ENCODE measurements around the gene SH3BGRL. TPM values are rescaled to one million over a fixed set of nuclear protein-coding genes. Genes with fewer than 3 reads are reported as not detected.

SH3BGRL gene
- total RNA-seq, 1 experiment from 2014 or later, result 105 TPM

DNA sequence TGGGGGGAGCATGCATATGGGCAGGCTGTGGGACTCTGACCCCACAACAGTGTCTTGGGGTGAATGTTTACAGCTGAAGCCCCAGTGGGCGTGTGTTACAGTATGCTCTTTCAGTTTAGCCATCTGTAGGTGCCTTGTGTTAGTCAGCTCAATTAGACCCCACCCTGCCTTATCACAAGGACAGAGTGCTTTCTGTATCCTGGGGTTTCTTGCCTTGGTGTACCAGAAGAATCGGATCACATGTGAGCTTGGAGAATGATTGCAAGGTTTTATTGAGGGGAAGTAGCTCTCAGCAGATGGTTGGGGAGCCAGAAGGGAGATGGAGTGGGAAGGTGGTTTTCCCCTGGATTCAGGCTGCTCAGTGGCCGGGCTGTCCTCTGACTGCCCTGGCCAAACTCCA is 27.3 kb downstream of the SH3BGRL start:
- BruUV-seq (replicated peaks), result no TSS peak
- Mint-ChIP-seq H3K27me3 (ENCODE audit: unreplicated experiment) (no peaks in the 10 kb centered on the region), H3K4me1 (ENCODE audit: low read depth, unreplicated experiment) (peaks cover 6% of the 10 kb centered on the region), H3K9me3 (ENCODE audit: low read depth, unreplicated experiment) (peaks cover 2% of the 10 kb centered on the region), H3K4me3 (ENCODE audit: low read depth, unreplicated experiment) (no peak overlapping the region), H3K36me3 (ENCODE audit: insufficient read depth, unreplicated experiment) (no peaks in the 10 kb centered on the region), H3K27ac (ENCODE audit: unreplicated experiment) (no peak overlapping the region)
- CTCF ChIA-PET, result no interaction called here
- TF ChIP-seq, protein P1, sequence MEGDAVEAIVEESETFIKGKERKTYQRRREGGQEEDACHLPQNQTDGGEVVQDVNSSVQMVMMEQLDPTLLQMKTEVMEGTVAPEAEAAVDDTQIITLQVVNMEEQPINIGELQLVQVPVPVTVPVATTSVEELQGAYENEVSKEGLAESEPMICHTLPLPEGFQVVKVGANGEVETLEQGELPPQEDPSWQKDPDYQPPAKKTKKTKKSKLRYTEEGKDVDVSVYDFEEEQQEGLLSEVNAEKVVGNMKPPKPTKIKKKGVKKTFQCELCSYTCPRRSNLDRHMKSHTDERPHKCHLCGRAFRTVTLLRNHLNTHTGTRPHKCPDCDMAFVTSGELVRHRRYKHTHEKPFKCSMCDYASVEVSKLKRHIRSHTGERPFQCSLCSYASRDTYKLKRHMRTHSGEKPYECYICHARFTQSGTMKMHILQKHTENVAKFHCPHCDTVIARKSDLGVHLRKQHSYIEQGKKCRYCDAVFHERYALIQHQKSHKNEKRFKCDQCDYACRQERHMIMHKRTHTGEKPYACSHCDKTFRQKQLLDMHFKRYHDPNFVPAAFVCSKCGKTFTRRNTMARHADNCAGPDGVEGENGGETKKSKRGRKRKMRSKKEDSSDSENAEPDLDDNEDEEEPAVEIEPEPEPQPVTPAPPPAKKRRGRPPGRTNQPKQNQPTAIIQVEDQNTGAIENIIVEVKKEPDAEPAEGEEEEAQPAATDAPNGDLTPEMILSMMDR (IDR thresholded peaks at IDR 0.05; ENCODE audit: unreplicated experiment), result no peak
- intact Hi-C loops (cut with micrococcal nuclease; ENCODE audit: unreplicated experiment), result no loop called here
- DNase-seq, result no peak

DNA sequence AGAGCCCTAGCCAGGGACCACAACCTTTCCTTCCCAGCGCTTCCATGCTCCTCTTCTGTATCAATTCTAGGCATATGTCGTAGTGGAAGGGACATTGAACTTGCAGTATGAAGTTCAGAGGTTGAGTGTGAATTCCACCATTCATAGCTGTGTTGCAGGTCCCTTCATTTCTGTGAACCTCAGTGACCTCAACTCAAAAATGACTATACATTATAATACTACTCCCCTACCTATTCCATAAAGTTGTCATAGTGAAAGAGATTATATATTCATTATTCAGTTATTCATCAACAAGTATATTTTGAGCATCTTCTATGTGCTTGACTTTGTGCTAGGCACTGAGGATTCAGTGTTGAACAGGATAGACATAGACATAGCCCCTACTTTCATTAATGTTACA is 28.0 kb downstream of the SH3BGRL start:
- DNase-seq, result no peak
- H3K9me3 Mint-ChIP-seq (ENCODE audit: low read depth, unreplicated experiment), result peaks cover 2% of the 10 kb centered on the region
- peaks cover 6% of the 10 kb centered on the region for H3K4me1 Mint-ChIP-seq (ENCODE audit: low read depth, unreplicated experiment)
- H3K27ac Mint-ChIP-seq (ENCODE audit: unreplicated experiment), result no peak overlapping the region
- no TSS peak for BruUV-seq (replicated peaks)
- H3K4me3 Mint-ChIP-seq (ENCODE audit: low read depth, unreplicated experiment), result no peak overlapping the region
- intact Hi-C loops (cut with micrococcal nuclease; ENCODE audit: unreplicated experiment), result no loop called here
- TF ChIP-seq, protein P1 (IDR thresholded peaks at IDR 0.05; ENCODE audit: unreplicated experiment), result no peak
- no peaks in the 10 kb centered on the region for H3K27me3 Mint-ChIP-seq (ENCODE audit: unreplicated experiment)
- CTCF ChIA-PET, result no interaction called here
- H3K36me3 Mint-ChIP-seq (ENCODE audit: insufficient read depth, unreplicated experiment), result no peaks in the 10 kb centered on the region

DNA sequence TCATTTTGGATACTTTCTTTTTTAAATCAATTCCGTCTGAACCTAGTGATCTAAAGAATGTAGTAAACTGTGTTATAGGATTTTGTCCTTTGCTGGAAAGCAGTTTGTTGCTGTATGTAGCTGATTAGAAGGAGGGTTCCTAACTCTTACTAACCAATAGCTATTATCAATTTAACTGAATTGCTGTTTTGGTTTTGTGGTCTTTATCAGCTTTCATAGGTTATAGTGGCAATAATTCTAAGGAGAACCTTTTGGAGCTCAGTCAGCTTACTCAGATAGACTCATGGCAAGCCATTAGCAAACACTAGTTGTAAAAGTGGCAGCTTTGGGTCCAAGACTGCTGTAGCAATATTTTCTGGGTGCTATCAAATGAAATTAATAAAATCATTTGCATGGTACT is 29.6 kb downstream of the SH3BGRL start:
- Mint-ChIP-seq H3K4me1 (ENCODE audit: low read depth, unreplicated experiment) (peaks cover 6% of the 10 kb centered on the region), H3K9me3 (ENCODE audit: low read depth, unreplicated experiment) (peaks cover 2% of the 10 kb centered on the region), H3K36me3 (ENCODE audit: insufficient read depth, unreplicated experiment) (no peaks in the 10 kb centered on the region), H3K27ac (ENCODE audit: unreplicated experiment) (no peak overlapping the region), H3K27me3 (ENCODE audit: unreplicated experiment) (no peaks in the 10 kb centered on the region), H3K4me3 (ENCODE audit: low read depth, unreplicated experiment) (no peak overlapping the region)
- TF ChIP-seq, protein P1 (IDR thresholded peaks at IDR 0.05; ENCODE audit: unreplicated experiment), result no peak
- no peak for DNase-seq
- CTCF ChIA-PET, result no interaction called here
- intact Hi-C loops (cut with micrococcal nuclease; ENCODE audit: unreplicated experiment), result no loop called here
- BruUV-seq (replicated peaks), result no TSS peak

DNA sequence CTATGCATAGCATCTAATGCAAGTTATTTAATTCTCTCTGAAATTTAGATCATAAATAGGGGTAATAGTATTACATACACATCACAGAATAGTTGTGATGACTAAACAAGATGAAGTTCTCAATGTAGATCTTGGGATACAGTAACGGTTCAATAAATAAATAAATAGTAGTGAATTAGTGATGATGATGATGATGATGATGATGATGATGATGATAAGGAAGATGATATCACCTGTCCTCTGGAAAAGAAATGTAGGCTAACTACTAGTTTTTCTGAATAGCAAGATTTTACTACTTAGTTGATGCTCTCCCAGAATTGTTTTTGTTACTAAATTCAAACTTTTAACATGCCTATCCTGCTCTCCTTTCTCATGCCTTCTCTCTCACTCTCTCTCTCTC is 30.3 kb downstream of the SH3BGRL start:
- no peak for DNase-seq
- peaks cover 6% of the 10 kb centered on the region for H3K4me1 Mint-ChIP-seq (ENCODE audit: low read depth, unreplicated experiment)
- H3K4me3 Mint-ChIP-seq (ENCODE audit: low read depth, unreplicated experiment), result no peak overlapping the region
- intact Hi-C loops (cut with micrococcal nuclease; ENCODE audit: unreplicated experiment), result no loop called here
- H3K36me3 Mint-ChIP-seq (ENCODE audit: insufficient read depth, unreplicated experiment), result no peaks in the 10 kb centered on the region
- no peaks in the 10 kb centered on the region for H3K27me3 Mint-ChIP-seq (ENCODE audit: unreplicated experiment)
- H3K9me3 Mint-ChIP-seq (ENCODE audit: low read depth, unreplicated experiment), result peaks cover 5% of the 10 kb centered on the region
- CTCF ChIA-PET, result no interaction called here
- TF ChIP-seq, protein P1 (IDR thresholded peaks at IDR 0.05; ENCODE audit: unreplicated experiment), result no peak
- BruUV-seq (replicated peaks), result no TSS peak
- H3K27ac Mint-ChIP-seq (ENCODE audit: unreplicated experiment), result no peak overlapping the region

DNA sequence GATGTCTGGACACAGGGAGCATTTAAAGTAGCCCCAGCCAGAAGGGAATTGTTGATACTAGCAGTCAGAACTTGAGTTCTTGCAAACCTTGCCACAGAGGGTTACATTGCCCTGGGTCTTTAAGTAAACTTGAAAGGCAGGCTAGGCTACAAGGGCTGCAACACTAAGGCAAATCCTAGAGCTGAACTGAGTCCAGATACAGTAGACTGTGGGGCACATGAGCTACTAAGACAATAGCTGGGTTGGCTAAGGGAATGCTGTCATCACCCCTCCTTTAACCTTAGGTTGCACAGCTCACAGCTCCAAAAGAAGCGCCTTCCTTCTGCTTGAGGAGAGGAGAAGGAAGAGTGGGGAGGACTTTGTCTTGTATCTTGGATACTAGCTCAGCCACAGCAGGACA is 35.6 kb downstream of the SH3BGRL start:
- no peak overlapping the region for H3K27ac Mint-ChIP-seq (ENCODE audit: unreplicated experiment)
- no peaks in the 10 kb centered on the region for H3K36me3 Mint-ChIP-seq (ENCODE audit: insufficient read depth, unreplicated experiment)
- peaks cover 2% of the 10 kb centered on the region for H3K9me3 Mint-ChIP-seq (ENCODE audit: low read depth, unreplicated experiment)
- no peak overlapping the region for H3K4me3 Mint-ChIP-seq (ENCODE audit: low read depth, unreplicated experiment)
- DNase-seq, result no peak
- no peaks in the 10 kb centered on the region for H3K27me3 Mint-ChIP-seq (ENCODE audit: unreplicated experiment)
- CTCF ChIA-PET, result no interaction called here
- intact Hi-C loops (cut with micrococcal nuclease; ENCODE audit: unreplicated experiment), result no loop called here
- TF ChIP-seq, protein P1 (IDR thresholded peaks at IDR 0.05; ENCODE audit: unreplicated experiment), result no peak
- no TSS peak for BruUV-seq (replicated peaks)
- H3K4me1 Mint-ChIP-seq (ENCODE audit: low read depth, unreplicated experiment), result no peaks in the 10 kb centered on the region

All from Calu3 (cell line).